ENCODE data around the gene UBE2Q1.

The UBE2Q1 gene

GRCh38 chr1:154557939-154558719 is at the start of gene UBE2Q1:
UBE2Q1 (minus strand) TSS chr1:154558662; CDS start chr1:154558553, 109 bp downstream.
- peak; percentile 57 for DNase-seq

GRCh38 chr1:154607609-154608396 is 49.3 kb upstream of the UBE2Q1 start, which contains the start of gene ADAR:
ADAR (minus strand) TSS chr1:154608186; CDS start chr1:154608006, 180 bp downstream.
- DNase-seq = peak; percentile 86

GRCh38 chr1:154607106-154607608 is 48.7 kb upstream of the UBE2Q1 start:
- DNase-seq = no peak

- no peak for DNase-seq
These were observed 47.1 kb upstream of the UBE2Q1 start for GRCh38 chr1:154605534-154605933.

- DNase-seq = no peak
These were observed 44.9 kb upstream of the UBE2Q1 start for GRCh38 chr1:154603317-154603716.

GRCh38 chr1:154599658-154600057 is 41.2 kb upstream of the UBE2Q1 start:
- DNase-seq = no peak

- DNase-seq = no peak
These were observed 40.6 kb upstream of the UBE2Q1 start for GRCh38 chr1:154598871-154599635.

- DNase-seq = no peak
These were observed 37.2 kb upstream of the UBE2Q1 start for GRCh38 chr1:154595621-154596020.

GRCh38 chr1:154594811-154595210 is 36.3 kb upstream of the UBE2Q1 start:
- no peak for DNase-seq

GRCh38 chr1:154593390-154593789 is 34.9 kb upstream of the UBE2Q1 start:
- no peak for DNase-seq

GRCh38 chr1:154591206-154591605 is 32.7 kb upstream of the UBE2Q1 start:
- no peak for DNase-seq

GRCh38 chr1:154590756-154591155 is 32.3 kb upstream of the UBE2Q1 start:
- DNase-seq = no peak

GRCh38 chr1:154589780-154590179 is 31.3 kb upstream of the UBE2Q1 start:
- DNase-seq = no peak

GRCh38 chr1:154586641-154587040 is 28.2 kb upstream of the UBE2Q1 start:
- DNase-seq = no peak

GRCh38 chr1:154586231-154586630 is 27.8 kb upstream of the UBE2Q1 start:
- DNase-seq = no peak

- DNase-seq = no peak
These were observed 26.0 kb upstream of the UBE2Q1 start for GRCh38 chr1:154584267-154584994.

GRCh38 chr1:154583773-154584172 is 25.3 kb upstream of the UBE2Q1 start:
- DNase-seq = no peak

- DNase-seq = no peak
These were observed 24.4 kb upstream of the UBE2Q1 start for GRCh38 chr1:154582885-154583284.

GRCh38 chr1:154581766-154582165 is 23.3 kb upstream of the UBE2Q1 start:
- DNase-seq = no peak

- no peak for DNase-seq
These were observed 20.9 kb upstream of the UBE2Q1 start for GRCh38 chr1:154579374-154579773.

GRCh38 chr1:154578058-154578418 is 19.6 kb upstream of the UBE2Q1 start:
- DNase-seq = no peak

GRCh38 chr1:154577346-154578057 is 19.0 kb upstream of the UBE2Q1 start:
- DNase-seq = no peak

All from activated CD4-positive, CD25-positive, alpha-beta regulatory T cell treated with anti-CD3 and anti-CD28 coated beads, Interleukin-2, amount 50 U/mL, for 72 hours (primary cell).